GM12878 (cell line): ENCODE measurements around the gene AGAP1. TPM values are rescaled to one million over a fixed set of nuclear protein-coding genes. Genes with fewer than 3 reads are reported as not detected.

Experiments used
- ATAC-seq: fragments of 200-7000 bp; cut with Tn5 transposase; 3 replicates; pipeline ENCODE4 v1.9.1; 2020; ENCODE audit warnings: mild to moderate bottlenecking, moderate library complexity
- BruUV-seq: library from RNA; stranded (reverse); fragments of 400-500 nt; replicated peaks from 2 replicates; lab custom pipeline; 2021; lab: Mats Ljungman, UMichigan
- CTCF ChIA-PET: fragments of 300-600 bp; sonication (Branson Sonifier 250); formaldehyde crosslinking; extraction: SDS; loops from one replicate; lab custom pipeline; 2021; ENCODE audit warnings: inconsistent platforms; lab: Yijun Ruan, JAX
- POLR2A ChIA-PET: fragments of 350-600 bp; formaldehyde crosslinking; extraction: SDS; loops from one replicate; lab custom pipeline; 2021; ENCODE audit warnings: inconsistent platforms; lab: Charles Lee
- RAD21 ChIA-PET: fragments of 300-600 bp; sonication (Branson Sonifier 250); formaldehyde crosslinking; loops from one replicate; lab custom pipeline; 2023; ENCODE audit warnings: antibody characterized with exemption; ENCODE audit not compliant: unreplicated experiment; lab: Charles Lee
- SMC1A ChIA-PET: fragments of 300-600 bp; sonication (Branson Sonifier 250); formaldehyde crosslinking; loops from one replicate; lab custom pipeline; 2023; ENCODE audit not compliant: unreplicated experiment, uncharacterized antibody; lab: Charles Lee
- DNase-seq: peaks from one replicate; pipeline ENCODE4 v3.0.0-alpha.2; 2011; ENCODE audit warnings: low read depth, low spot score
- FAIRE-seq: peaks from 3 replicates; lab custom pipeline; 2011; peaks lifted over from hg19 to GRCh38; lab: Jason Lieb, UNC
- H2AFZ ChIP-seq: 2 replicates; pipeline ENCODE4 v1.6.0; 2011; ENCODE audit warnings: low read depth, low read length, control low read depth; ENCODE audit not compliant: control insufficient read depth
- H3K27ac ChIP-seq: 2 replicates; pipeline ENCODE4 v1.5.1; 2011; ENCODE audit warnings: control low read depth; ENCODE audit not compliant: control insufficient read depth, insufficient read depth
- H3K27me3 ChIP-seq, 2 experiments: replicated peaks in 1 of 2; 2 replicates each; pipeline versions ENCODE4 v1.6.0 to v1.6.1; 2011; ENCODE audit warnings: low read length in 1 of 2; ENCODE audit not compliant: control insufficient read depth in 2 of 2, insufficient read depth in 2 of 2
- H3K36me3 ChIP-seq, 2 experiments: 2 replicates each; pipeline ENCODE4 v1.5.1; 2011; ENCODE audit warnings: low read length in 1 of 2; ENCODE audit not compliant: control insufficient read depth in 2 of 2, insufficient read depth in 2 of 2
- H3K4me1 ChIP-seq: 2 replicates; pipeline ENCODE4 v1.6.1; 2011; ENCODE audit warnings: mild to moderate bottlenecking, low read length, moderate library complexity, mixed read lengths; ENCODE audit not compliant: control insufficient read depth, insufficient read depth
- H3K4me2 ChIP-seq: 2 replicates; pipeline ENCODE4 v1.6.0; 2011; ENCODE audit warnings: control low read depth; ENCODE audit not compliant: control insufficient read depth, insufficient read depth
- H3K4me3 ChIP-seq: fragments of 200-600 bp; sonication (generic); 2 replicates; pipeline ENCODE4 v1.5.1; 2016
- H3K79me2 ChIP-seq: 2 replicates; pipeline ENCODE4 v1.6.0; 2011; ENCODE audit warnings: low read length; ENCODE audit not compliant: control insufficient read depth, insufficient read depth
- H3K9ac ChIP-seq: 2 replicates; pipeline ENCODE4 v1.8.0; 2011; ENCODE audit warnings: low read length, control low read depth, mixed read lengths; ENCODE audit not compliant: control insufficient read depth, insufficient read depth
- H3K9me3 ChIP-seq: replicated peaks from 3 replicates; pipeline ENCODE4 v1.5.1; 2011; ENCODE audit warnings: mild to moderate bottlenecking, low read length; ENCODE audit not compliant: control insufficient read depth, insufficient read depth
- H4K20me1 ChIP-seq: 2 replicates; pipeline ENCODE4 v1.6.0; 2011; ENCODE audit not compliant: control insufficient read depth, insufficient read depth
- CEBPB ChIP-seq, 2 experiments: fragments of 150-350 bp in 1 of 2; IDR thresholded peaks; 2 replicates each; pipeline ENCODE4 v1.6.1; 2012 to 2014; ENCODE audit warnings: low read depth in 2 of 2, low read length in 2 of 2, borderline replicate concordance in 1 of 2, inconsistent platforms in 1 of 2
- CHD2 ChIP-seq: IDR thresholded peaks from 2 replicates; pipeline ENCODE4 v1.6.1; 2011; ENCODE audit warnings: low read depth, low read length, improper control_type of control experiment, borderline replicate concordance
- ELK1 ChIP-seq: IDR thresholded peaks from 2 replicates; pipeline ENCODE4 v1.6.1; 2012; ENCODE audit warnings: low read depth, low read length, improper control_type of control experiment
- MTA2 ChIP-seq: fragments of 450-650 bp; IDR thresholded peaks from 2 replicates; pipeline ENCODE4 v1.6.1; 2016; ENCODE audit warnings: low read depth, mild to moderate bottlenecking, moderate library complexity
- NFXL1 ChIP-seq: fragments of 450-650 bp; IDR thresholded peaks from 2 replicates; pipeline ENCODE4 v1.6.1; 2017; ENCODE audit warnings: antibody characterized with exemption, mild to moderate bottlenecking, borderline replicate concordance
- POLR2AphosphoS2 ChIP-seq: IDR thresholded peaks from 2 replicates; pipeline ENCODE4 v1.6.1; 2011; ENCODE audit warnings: low read depth, mild to moderate bottlenecking, low read length, improper control_type of control experiment, moderate library complexity
- RELA ChIP-seq: fragments of 450-650 bp; IDR thresholded peaks from 2 replicates; pipeline ENCODE4 v1.8.0; 2014; ENCODE audit warnings: borderline replicate concordance; ENCODE audit not compliant: partially characterized antibody
- SREBF2 ChIP-seq: IDR thresholded peaks from 2 replicates; pipeline ENCODE4 v1.6.1; 2012; ENCODE audit warnings: mild to moderate bottlenecking, low read length
- ZNF217 ChIP-seq: fragments of 450-650 bp; IDR thresholded peaks from 2 replicates; pipeline ENCODE4 v1.6.1; 2017; ENCODE audit warnings: antibody characterized with exemption, mild to moderate bottlenecking
- ZNF384 ChIP-seq: IDR thresholded peaks from 2 replicates; pipeline ENCODE4 v1.6.1; 2012; ENCODE audit warnings: low read depth, mild to moderate bottlenecking, low read length, improper control_type of control experiment, borderline replicate concordance
- WGBS: methylation state at CpG from one replicate; pipeline ENCODE4 v1.1.6; 2016; ENCODE audit warnings: low lambda C conversion rate; ENCODE audit not compliant: insufficient replicate concordance, insufficient coverage; ENCODE audit errors: missing lambda C conversion rate; 5-methylcytosine and 5-hydroxymethylcytosine counted together
- in situ Hi-C: fragments of 300-500 bp; cut with MboI; formaldehyde crosslinking; loops from 9 replicates; pipeline ENCODE4 v1.14.3; 2018; ENCODE audit warnings: mixed read lengths
- intact Hi-C: fragments of 100-400 bp; cut with micrococcal nuclease; formaldehyde crosslinking; loops from one replicate; pipeline ENCODE4 v1.14.2; 2022; ENCODE audit not compliant: unreplicated experiment
- polyA plus RNA-seq, 11 experiments: library from polyadenylated mRNA; depleted of rRNA in 4 of 11; unstranded in 6 of 11; stranded (reverse) in 5 of 11; fragments of >200 nt; fragmentation: Nextera tagmentation in 4 of 11; fragmentation: Illumina TruSeq in 1 of 11; extraction: Ambion mirVana in 4 of 11; extraction: Trizol in 1 of 11; gene quantifications; 1 replicate in 1 of 11; 2 replicates in 10 of 11; pipeline versions ENCODE4 v1.2.1 to v1.2.3, GENCODE V29; 2011 to 2016; ENCODE audit warnings: inconsistent platforms in 2 of 11, missing spikeins in 2 of 11, low read depth in 1 of 11
- total RNA-seq, 4 experiments: library from RNA; depleted of rRNA in 3 of 4; stranded (reverse); fragments of >200 nt in 3 of 4; fragmentation: Illumina TruSeq in 1 of 4; extraction: Trizol in 1 of 4; gene quantifications; 2 replicates each; pipeline versions ENCODE4 v1.2.1 to v1.2.3, GENCODE V29; 2013 to 2021
- TF ChIP-seq, protein P1 (sequence below): fragments of 450-650 bp; IDR thresholded peaks from 2 replicates; pipeline ENCODE4 v1.6.1; 2016; ENCODE audit warnings: mild to moderate bottlenecking

Gene AGAP1
- total and polyA plus RNA-seq, 10 of the 15 experiments (the other 5 are each of a cell fraction or from before 2014, with no cell fraction given): 0.05 to 0.15 (median 0.06) TPM; not detected in 7

DNA sequence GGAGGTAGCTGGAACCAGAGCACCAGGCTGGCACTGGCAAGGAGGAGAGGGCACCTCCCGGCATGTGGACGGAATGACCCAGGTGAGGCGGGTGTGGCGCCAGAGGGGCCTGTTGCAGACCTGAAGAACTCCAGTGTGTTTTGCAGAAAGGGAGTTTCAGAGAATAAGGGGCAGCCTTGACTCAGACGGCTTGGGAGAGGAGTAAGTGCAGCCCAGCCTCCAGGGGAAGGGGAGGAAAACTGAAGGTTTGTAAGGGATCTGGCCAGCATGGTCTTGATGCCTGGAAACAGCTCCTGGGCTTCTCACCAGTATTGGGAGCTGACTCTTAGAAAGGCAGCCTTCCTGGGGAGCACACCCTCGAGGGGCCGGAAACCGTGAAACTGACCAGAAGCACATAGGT is 101.1 kb downstream of the AGAP1 start:
- Histone ChIP-seq H3K36me3 (no peaks in the 10 kb centered on the region), H3K27ac (no peak overlapping the region), H3K27me3 (no peaks in the 10 kb centered on the region), H3K9ac (no peak overlapping the region), H3K9me3 (no peaks in the 10 kb centered on the region), H3K4me1 (no peaks in the 10 kb centered on the region), H4K20me1 (no peaks in the 10 kb centered on the region), H2AFZ (no peak overlapping the region), H3K79me2 (no peaks in the 10 kb centered on the region), H3K4me3 (no peak overlapping the region), H3K4me2 (no peak overlapping the region)
- no TSS peak for BruUV-seq
- in situ Hi-C loops (loop anchor here (5.0 kb wide), 2 partner anchors 152 to 1043 kb away; no protein-coding TSS in a partner anchor), intact Hi-C loops (loop anchor here (1.0 to 2.0 kb wide), 3 partner anchors 151 to 1045 kb away; no protein-coding TSS in a partner anchor)
- ChIA-PET RAD21 (interaction anchor here (2.7 kb wide), 1 partner anchor 151 kb away, joined by 22 read pairs; no protein-coding TSS in a partner anchor), POLR2A (interaction anchor here (0.6 kb wide), 2 partner anchors 95 to 621 kb away, joined by 4 read pairs; no protein-coding TSS in a partner anchor), SMC1A (interaction anchor here (0.8 to 2.4 kb wide), 2 partner anchors 148 to 165 kb away, joined by 3 to 10 read pairs; no protein-coding TSS in a partner anchor), CTCF (interaction anchor here (0.6 to 3.9 kb wide), 7 partner anchors 15 to 484 kb away, joined by 3 to 36 read pairs (median 5); no protein-coding TSS in a partner anchor)
- 52% methylated on average over 8 of the region's 8 CpGs for WGBS
- ATAC-seq: no peak
- FAIRE-seq: no peak
- DNase-seq: no peak
- TF ChIP-seq MTA2 (no peak), ELK1 (no peak), CEBPB (IDR thresholded peaks at IDR 0.05; ENCODE audit: borderline replicate concordance in 1 of 2, low read depth in 2 of 2, low read length in 2 of 2) (no peak), CHD2 (no peak), ZNF217 (no peak), ZNF384 (no peak), RELA (no peak), POLR2AphosphoS2 (no peak), SREBF2 (no peak), NFXL1 (no peak)
- TF ChIP-seq, protein P1, sequence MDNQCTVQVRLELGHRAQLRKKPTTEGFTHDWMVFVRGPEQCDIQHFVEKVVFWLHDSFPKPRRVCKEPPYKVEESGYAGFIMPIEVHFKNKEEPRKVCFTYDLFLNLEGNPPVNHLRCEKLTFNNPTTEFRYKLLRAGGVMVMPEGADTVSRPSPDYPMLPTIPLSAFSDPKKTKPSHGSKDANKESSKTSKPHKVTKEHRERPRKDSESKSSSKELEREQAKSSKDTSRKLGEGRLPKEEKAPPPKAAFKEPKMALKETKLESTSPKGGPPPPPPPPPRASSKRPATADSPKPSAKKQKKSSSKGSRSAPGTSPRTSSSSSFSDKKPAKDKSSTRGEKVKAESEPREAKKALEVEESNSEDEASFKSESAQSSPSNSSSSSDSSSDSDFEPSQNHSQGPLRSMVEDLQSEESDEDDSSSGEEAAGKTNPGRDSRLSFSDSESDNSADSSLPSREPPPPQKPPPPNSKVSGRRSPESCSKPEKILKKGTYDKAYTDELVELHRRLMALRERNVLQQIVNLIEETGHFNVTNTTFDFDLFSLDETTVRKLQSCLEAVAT: no peak
